Dermis blood vessel endothelial cell (primary cell): ENCODE measurements around the gene MAPK11. TPM values are rescaled to one million over a fixed set of nuclear protein-coding genes. Genes with fewer than 3 reads are reported as not detected.

Experiments used
- DNase-seq: peaks from one replicate; pipeline ENCODE4 v3.0.0; 2010
- total RNA-seq: library from RNA; depleted of rRNA; stranded (reverse); fragments of >200 nt; gene quantifications from 2 replicates; pipeline ENCODE4 v1.2.3, GENCODE V29; 2014

MAPK11 gene
- total RNA-seq, 1 donor from 2014 or later: 41.7 TPM

GRCh38 chr22:50221410-50222300 lies 48.5 kb downstream of the MAPK11 start:
- no peak for DNase-seq

GRCh38 chr22:50220603-50221409 lies 49.4 kb downstream of the MAPK11 start:
- DNase-seq: no peak

- DNase-seq: no peak
Measured at GRCh38 chr22:50219800-50220602, 50.2 kb downstream of the MAPK11 start.

GRCh38 chr22:50218996-50219727 lies 51.0 kb downstream of the MAPK11 start:
- DNase-seq: peak; percentile 82

- DNase-seq: no peak
Measured at GRCh38 chr22:50218153-50218995, 51.8 kb downstream of the MAPK11 start.

GRCh38 chr22:50217543-50218152 lies 52.5 kb downstream of the MAPK11 start:
- DNase-seq: no peak

GRCh38 chr22:50216684-50217520 lies 53.3 kb downstream of the MAPK11 start:
- no peak for DNase-seq

- DNase-seq: no peak
Measured at GRCh38 chr22:50216055-50216683, 54.0 kb downstream of the MAPK11 start.

GRCh38 chr22:50215297-50216054 lies 54.7 kb downstream of the MAPK11 start:
- DNase-seq: no peak

Other genes starting within 250 kb of the MAPK11 start
- gene TTLL8, start 212.1 kb downstream of the MAPK11 start, total RNA-seq: not detected in 2 replicates
- gene MLC1, start 185.0 kb downstream of the MAPK11 start, total RNA-seq: not detected in 2 replicates
- 19.4 and 35.1 TPM in 2 replicates for gene MOV10L1, start 180.4 kb downstream of the MAPK11 start, total RNA-seq
- gene PANX2, start 99.6 kb downstream of the MAPK11 start, total RNA-seq: 0.34 and 0.60 TPM in 2 replicates
- gene TRABD, start 84.5 kb downstream of the MAPK11 start, total RNA-seq: 25.2 and 39.4 TPM in 2 replicates
- 32.8 and 47.0 TPM in 2 replicates for gene SELENOO, start 69.4 kb downstream of the MAPK11 start, total RNA-seq
- gene TUBGCP6, start 25.4 kb downstream of the MAPK11 start, total RNA-seq: 28.5 and 38.1 TPM in 2 replicates
- 35.2 and 39.5 TPM in 2 replicates for gene HDAC10, start 19.1 kb downstream of the MAPK11 start, total RNA-seq
- gene MAPK12, start 8.7 kb downstream of the MAPK11 start, total RNA-seq: 73.4 and 118 TPM in 2 replicates
- 96.1 and 135 TPM in 2 replicates for gene PLXNB2, start 37.3 kb upstream of the MAPK11 start, total RNA-seq
- gene DENND6B, start 56.6 kb upstream of the MAPK11 start, total RNA-seq: 1.3 and 3.6 TPM in 2 replicates
- gene PPP6R2, start 72.9 kb upstream of the MAPK11 start, total RNA-seq: 67.0 and 82.9 TPM in 2 replicates
- 50.0 and 62.1 TPM in 2 replicates for gene SBF1, start 204.7 kb upstream of the MAPK11 start, total RNA-seq
- 0.34 and 0.60 TPM in 2 replicates for gene ADM2, start 211.2 kb upstream of the MAPK11 start, total RNA-seq
- not detected in 2 replicates for gene MIOX, start 216.5 kb upstream of the MAPK11 start, total RNA-seq
- gene LMF2, start 237.3 kb upstream of the MAPK11 start, total RNA-seq: 43.7 and 50.9 TPM in 2 replicates
- gene NCAPH2, start 237.8 kb upstream of the MAPK11 start, total RNA-seq: 30.1 and 37.1 TPM in 2 replicates